GM12875 (cell line): Measurements from ENCODE around the gene GPR78.

Experiments
- H3K4me3 ChIP-seq: one replicate; pipeline ENCODE4 v1.5.1; 2011; ENCODE audit warnings: low read depth, low read length, control low read depth
- TF ChIP-seq, protein P1 (sequence below): IDR thresholded peaks from 2 replicates; pipeline ENCODE4 v1.5.1; 2011; ENCODE audit warnings: low read depth, mild to moderate bottlenecking, control low read depth, inconsistent platforms, low read length, moderate library complexity, borderline replicate concordance; ENCODE audit not compliant: insufficient read depth

The GPR78 gene

DNA sequence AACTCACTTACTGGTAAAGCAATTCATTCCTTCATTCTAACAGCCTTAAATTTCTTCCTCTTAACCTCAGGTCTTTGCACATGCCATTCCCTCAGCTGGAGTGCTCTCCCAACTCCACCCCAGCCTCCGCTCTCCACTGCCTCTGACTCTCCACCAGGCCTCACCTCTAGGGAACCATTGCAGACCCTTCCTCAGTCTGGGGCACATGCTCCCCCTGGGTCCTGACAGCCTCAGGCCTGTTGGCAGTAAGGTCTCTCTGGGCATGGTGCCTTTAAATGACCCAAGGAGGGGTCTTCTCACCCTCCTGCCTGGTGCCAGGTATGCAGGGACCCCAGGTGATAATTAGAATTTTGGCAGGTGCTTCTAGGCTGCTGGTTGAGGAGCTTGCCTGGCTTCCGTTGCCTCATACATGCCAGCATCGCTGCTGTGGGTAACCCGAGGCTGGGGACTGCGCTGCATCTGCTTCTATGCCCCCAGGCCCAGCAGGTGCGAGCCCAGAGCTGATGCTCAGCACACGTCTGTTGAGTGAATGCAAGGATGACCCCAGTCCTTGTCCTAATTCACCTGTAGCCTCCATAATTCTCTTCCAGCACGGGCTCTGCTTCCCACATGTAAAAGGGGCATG lies 27.5 kb upstream of the GPR78 start:
- TF ChIP-seq, protein P1, sequence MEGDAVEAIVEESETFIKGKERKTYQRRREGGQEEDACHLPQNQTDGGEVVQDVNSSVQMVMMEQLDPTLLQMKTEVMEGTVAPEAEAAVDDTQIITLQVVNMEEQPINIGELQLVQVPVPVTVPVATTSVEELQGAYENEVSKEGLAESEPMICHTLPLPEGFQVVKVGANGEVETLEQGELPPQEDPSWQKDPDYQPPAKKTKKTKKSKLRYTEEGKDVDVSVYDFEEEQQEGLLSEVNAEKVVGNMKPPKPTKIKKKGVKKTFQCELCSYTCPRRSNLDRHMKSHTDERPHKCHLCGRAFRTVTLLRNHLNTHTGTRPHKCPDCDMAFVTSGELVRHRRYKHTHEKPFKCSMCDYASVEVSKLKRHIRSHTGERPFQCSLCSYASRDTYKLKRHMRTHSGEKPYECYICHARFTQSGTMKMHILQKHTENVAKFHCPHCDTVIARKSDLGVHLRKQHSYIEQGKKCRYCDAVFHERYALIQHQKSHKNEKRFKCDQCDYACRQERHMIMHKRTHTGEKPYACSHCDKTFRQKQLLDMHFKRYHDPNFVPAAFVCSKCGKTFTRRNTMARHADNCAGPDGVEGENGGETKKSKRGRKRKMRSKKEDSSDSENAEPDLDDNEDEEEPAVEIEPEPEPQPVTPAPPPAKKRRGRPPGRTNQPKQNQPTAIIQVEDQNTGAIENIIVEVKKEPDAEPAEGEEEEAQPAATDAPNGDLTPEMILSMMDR, result no peak
- no peak overlapping the region for H3K4me3 ChIP-seq

GRCh38 chr4:8553216-8553615 lies 27.0 kb upstream of the GPR78 start:
- TF ChIP-seq, protein P1, result no peak
- no peak overlapping the region for H3K4me3 ChIP-seq

GRCh38 chr4:8553991-8554405 lies 26.2 kb upstream of the GPR78 start:
- no peak overlapping the region for H3K4me3 ChIP-seq
- TF ChIP-seq, protein P1, result no peak

- H3K4me3 ChIP-seq, result no peak overlapping the region
- TF ChIP-seq, protein P1, result no peak
These were observed 25.6 kb upstream of the GPR78 start for GRCh38 chr4:8554555-8555100.

GRCh38 chr4:8555716-8556115 lies 24.5 kb upstream of the GPR78 start:
- no peak overlapping the region for H3K4me3 ChIP-seq
- TF ChIP-seq, protein P1, result no peak

- TF ChIP-seq, protein P1, result no peak
- no peak overlapping the region for H3K4me3 ChIP-seq
These were observed 23.6 kb upstream of the GPR78 start for GRCh38 chr4:8556341-8557150.
